ENCODE data around the gene CLDN5.

The CLDN5 gene

GRCh38 chr22:19478045-19478900 lies 45.9 kb downstream of the CLDN5 start:
- DNase-seq = peak; percentile 23

- no peak for DNase-seq
Measured at GRCh38 chr22:19477321-19478044, 46.7 kb downstream of the CLDN5 start.

- no peak for DNase-seq
Measured at GRCh38 chr22:19476023-19476422, 48.2 kb downstream of the CLDN5 start.

DNA sequence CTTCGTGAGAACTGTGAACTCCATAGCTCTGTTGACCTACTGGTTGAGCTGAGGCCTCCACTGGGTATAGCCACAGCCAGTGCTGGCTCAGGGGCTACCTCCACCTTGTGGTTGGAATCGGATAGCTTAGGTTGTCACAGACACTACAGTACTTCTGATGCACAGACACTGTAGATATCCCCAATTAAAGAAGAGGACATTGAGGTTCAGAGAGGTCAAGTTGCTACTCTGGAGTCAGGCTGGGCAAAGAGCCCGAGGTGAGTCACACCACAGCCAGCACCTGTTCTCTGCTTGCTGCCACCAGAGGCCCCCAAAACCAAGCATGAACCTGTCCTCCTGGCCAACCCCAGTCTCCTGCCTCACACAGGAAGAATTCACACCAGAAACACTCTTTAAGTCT lies 50.6 kb downstream of the CLDN5 start:
- no peak for DNase-seq
